HG03342 (cell line): ENCODE results near the gene RASSF1.

Experiments
- ATAC-seq: cut with Tn5 transposase; IDR thresholded peaks from one replicate; pipeline ENCODE4 v1.9.1; 2021; ENCODE audit warnings: mild to moderate bottlenecking, moderate library complexity; ENCODE audit not compliant: unreplicated experiment

The RASSF1 gene

GRCh38 chr3:50345008-50345407 is 4.4 kb upstream of the RASSF1 start:
- ATAC-seq, result no peak

GRCh38 chr3:50342813-50343633 is 2.4 kb upstream of the RASSF1 start:
- no peak for ATAC-seq

- no peak for ATAC-seq
Measured at GRCh38 chr3:50341996-50342650, 1.5 kb upstream of the RASSF1 start.

- no peak for ATAC-seq
Measured at GRCh38 chr3:50341537-50341936, 901 bp upstream of the RASSF1 start.

GRCh38 chr3:50340147-50340447 is 539 bp downstream of the RASSF1 start:
- ATAC-seq, result no peak

- ATAC-seq, result no peak
Measured at GRCh38 chr3:50339485-50340146, 1.0 kb downstream of the RASSF1 start.

- no peak for ATAC-seq
Measured at GRCh38 chr3:50338965-50339364, 1.7 kb downstream of the RASSF1 start.

- ATAC-seq, result peak; percentile 70
Measured at GRCh38 chr3:50337175-50337861, 3.3 kb downstream of the RASSF1 start.

- peak; percentile 38 for ATAC-seq
Measured at GRCh38 chr3:50336452-50337174, 4.0 kb downstream of the RASSF1 start.

GRCh38 chr3:50334339-50335075 is 6.1 kb downstream of the RASSF1 start:
- ATAC-seq, result no peak

GRCh38 chr3:50333744-50334328 is 6.8 kb downstream of the RASSF1 start:
- no peak for ATAC-seq

GRCh38 chr3:50331364-50331907 is 9.2 kb downstream of the RASSF1 start:
- no peak for ATAC-seq

GRCh38 chr3:50330330-50330729 is 10.3 kb downstream of the RASSF1 start:
- ATAC-seq, result no peak

- ATAC-seq, result peak; percentile 90
Measured at GRCh38 chr3:50327943-50328691, 12.5 kb downstream of the RASSF1 start, which contains the start of gene TUSC2. TUSC2 (minus strand) TSS chr3:50328223; CDS start chr3:50328099, 124 bp downstream.

GRCh38 chr3:50327129-50327528 is 13.5 kb downstream of the RASSF1 start:
- no peak for ATAC-seq

GRCh38 chr3:50326182-50326541 is 14.5 kb downstream of the RASSF1 start:
- no peak for ATAC-seq

GRCh38 chr3:50325497-50326181 is 15.0 kb downstream of the RASSF1 start:
- ATAC-seq, result no peak

GRCh38 chr3:50325113-50325480 is 15.5 kb downstream of the RASSF1 start:
- no peak for ATAC-seq
